Stimulated activated CD8-positive, alpha-beta memory T cell treated with anti-CD3 and anti-CD28 coated beads, Interleukin-7, amount 100 ng/mL, for 48 hours (primary cell): ENCODE measurements around the gene GAL3ST1.

Experiments
- DNase-seq, 2 donors: peaks; one replicate each; pipeline ENCODE4 v3.0.0-alpha.2; 2020; ENCODE audit warnings: low read depth in 1 of 2; ENCODE audit errors: extremely low read depth in 1 of 2

GAL3ST1 gene

DNA sequence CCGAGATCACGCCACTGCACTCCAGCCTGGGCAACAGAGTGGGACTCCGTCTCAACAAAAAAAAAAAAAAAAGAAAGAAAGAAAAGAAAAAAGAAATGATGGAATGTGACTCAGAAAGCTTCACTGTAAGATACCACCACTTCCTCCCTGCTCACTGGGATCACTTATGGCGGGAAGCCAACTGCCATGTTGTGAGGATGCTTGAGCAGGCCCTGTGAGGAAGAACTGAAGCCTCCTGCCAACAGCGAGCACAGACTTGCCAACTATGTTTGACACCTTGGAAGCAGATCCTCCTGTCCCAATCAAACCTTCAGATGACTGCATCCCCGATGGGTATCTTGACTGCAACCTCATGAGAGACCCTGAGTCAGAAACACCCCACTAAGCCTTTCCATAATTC, 36.2 kb downstream of the GAL3ST1 start:
- DNase-seq = no peak

- no peak for DNase-seq
Observed at GRCh38 chr22:30537083-30537731, 37.3 kb downstream of the GAL3ST1 start.

GRCh38 chr22:30535182-30535581, 39.3 kb downstream of the GAL3ST1 start:
- no peak for DNase-seq

GRCh38 chr22:30531651-30532608, 42.5 kb downstream of the GAL3ST1 start:
- no peak for DNase-seq

GRCh38 chr22:30526656-30527055, 47.8 kb downstream of the GAL3ST1 start:
- DNase-seq = no peak

- DNase-seq = no peak
Observed at GRCh38 chr22:30523646-30524489, 50.6 kb downstream of the GAL3ST1 start.

DNA sequence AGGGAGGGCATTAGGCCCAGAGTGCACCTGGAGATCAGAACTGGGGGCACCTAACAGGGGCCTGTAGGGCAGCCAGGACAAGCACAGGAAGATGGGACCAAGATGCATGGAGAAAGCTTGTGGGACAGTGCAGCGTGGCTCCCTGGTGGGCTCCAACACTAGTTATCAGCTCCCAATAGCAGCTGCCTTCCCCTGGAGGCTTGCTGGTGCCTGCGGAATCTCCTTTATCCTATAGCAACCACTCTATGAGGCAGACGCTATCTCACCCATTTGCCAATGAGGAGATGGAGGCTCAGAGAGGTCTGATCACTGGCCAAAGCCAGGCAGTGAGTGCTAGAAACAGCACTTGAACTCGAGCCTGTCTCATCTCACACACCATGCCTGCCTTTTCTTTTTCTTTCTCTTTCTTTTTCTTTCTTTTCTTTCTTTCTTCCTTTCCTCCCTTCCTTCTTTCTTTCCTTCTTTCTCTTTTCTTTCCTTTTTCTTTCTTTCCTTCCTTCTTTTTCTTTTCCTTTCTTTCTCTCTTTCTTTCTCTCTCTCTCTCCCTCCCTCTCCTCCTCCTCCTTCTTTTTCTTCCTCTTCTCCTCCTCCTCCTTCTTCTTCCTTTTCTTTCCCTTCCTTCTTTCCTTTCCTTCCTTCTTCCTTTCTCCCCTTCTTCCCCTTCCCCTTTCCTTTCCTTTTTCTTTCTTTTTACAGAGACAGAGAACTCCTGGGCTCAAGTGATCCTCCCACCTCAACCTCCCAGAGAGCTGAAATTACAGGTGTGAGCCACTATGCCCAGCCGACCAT, 52.9 kb downstream of the GAL3ST1 start:
- no peak for DNase-seq

DNA sequence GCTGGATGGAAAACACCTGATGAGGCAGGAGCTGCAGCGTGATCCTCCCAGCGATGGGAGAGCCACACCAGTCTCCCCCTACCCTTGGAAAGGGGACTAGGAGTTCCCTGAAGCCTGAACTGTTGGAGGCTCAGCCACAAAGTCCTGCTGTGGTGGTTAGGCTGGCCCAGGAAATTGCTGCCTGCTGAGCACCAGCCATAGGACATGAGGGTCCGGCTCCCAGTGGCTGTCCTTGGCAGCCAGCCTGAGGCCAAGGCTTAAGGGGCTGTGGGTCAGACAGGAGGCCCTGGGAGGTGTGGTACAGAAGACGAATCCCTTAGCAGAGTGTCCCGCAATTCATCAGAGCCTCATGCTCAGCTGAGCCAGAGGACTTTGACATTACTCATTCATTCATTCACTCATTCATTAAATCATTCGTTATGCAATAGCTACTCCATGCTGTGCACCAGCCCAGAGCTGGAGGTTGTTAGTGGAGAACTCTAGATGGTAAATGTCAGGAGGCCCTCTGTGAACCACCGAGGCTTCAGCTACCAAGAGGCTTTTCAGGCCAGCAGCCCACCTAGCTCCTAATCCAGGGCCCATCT, 54.5 kb downstream of the GAL3ST1 start:
- DNase-seq = no peak

DNA sequence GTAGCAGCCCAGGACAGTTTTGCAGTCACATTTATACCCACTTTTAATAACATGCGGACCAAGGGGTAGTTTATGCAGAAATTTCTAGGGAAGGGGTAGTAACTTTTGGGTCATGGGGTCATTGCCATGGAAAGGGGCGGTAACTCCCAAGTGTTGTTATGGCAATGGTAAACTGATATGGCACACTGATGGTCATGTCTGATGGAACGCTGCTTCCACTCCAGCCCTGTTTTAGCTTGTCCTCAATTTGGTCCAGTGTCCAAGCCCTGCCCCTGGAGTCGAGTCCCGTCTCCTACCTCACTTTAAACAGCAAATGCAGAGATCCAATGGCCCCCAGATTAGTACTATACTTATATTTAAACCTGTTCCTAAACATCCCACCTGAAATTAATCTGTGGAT, 57.7 kb downstream of the GAL3ST1 start:
- no peak for DNase-seq

- no peak for DNase-seq
Observed at GRCh38 chr22:30516273-30516672, 58.2 kb downstream of the GAL3ST1 start.

- no peak for DNase-seq
Observed at GRCh38 chr22:30514252-30514651, 60.2 kb downstream of the GAL3ST1 start.

GRCh38 chr22:30513462-30513861, 61.0 kb downstream of the GAL3ST1 start:
- DNase-seq = no peak

GRCh38 chr22:30511911-30512310, 62.6 kb downstream of the GAL3ST1 start:
- no peak for DNase-seq

DNA sequence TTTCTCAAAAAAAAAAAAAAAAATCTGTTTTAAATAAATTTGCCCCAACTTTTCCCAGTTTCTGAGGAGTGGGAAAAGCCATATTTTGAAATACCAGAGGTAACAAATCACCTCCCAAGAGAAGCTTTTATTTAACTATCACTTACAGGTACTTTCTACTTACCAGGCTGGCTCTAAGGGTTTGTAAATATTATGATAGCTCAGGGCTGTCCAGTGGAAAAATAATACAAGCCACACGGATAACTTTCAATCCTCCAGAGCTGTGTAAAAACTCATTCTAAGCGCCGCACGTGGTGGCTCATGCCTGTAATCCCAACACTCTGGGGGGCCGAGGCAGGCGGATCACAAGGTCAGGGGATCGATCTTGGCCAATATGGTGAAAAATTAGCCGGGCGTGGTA, 63.4 kb downstream of the GAL3ST1 start:
- no peak for DNase-seq

DNA sequence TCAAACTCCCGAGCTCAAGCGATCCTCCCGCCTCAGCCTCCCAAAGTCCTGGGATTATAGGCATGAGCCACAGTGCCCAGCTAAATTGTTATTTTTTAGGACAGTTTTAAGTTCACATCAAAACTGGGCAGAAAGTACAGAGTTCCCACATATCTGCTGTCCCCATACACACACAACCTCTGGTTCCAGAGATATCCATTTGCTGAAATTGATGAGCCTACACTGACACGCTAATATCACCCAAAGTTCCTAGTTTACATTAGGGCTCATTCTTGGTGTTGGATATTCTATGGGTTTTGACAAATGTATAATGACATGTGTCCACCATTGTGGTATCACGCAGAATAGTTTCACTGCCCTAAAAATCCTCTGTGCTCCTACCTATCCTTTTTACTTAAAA, 66.2 kb downstream of the GAL3ST1 start:
- no peak for DNase-seq

DNA sequence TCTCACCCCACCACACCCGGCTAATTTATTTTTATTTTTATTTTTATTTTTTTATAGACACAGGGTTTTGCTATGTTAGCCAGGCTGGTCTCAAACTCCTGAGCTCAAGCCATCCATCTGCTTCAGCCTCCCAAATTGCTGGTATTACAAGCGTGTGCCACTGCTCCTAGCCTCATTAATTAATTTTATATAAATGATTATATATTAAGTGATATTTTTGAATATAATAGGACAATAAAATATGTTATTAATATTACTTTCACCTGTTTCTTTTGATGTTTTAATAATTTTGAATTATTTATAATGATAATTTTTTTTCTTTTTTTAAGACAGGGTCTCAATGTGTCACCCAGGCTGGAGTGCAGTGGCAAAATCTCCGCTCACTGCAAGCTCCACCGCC, 66.8 kb downstream of the GAL3ST1 start:
- no peak for DNase-seq

DNA sequence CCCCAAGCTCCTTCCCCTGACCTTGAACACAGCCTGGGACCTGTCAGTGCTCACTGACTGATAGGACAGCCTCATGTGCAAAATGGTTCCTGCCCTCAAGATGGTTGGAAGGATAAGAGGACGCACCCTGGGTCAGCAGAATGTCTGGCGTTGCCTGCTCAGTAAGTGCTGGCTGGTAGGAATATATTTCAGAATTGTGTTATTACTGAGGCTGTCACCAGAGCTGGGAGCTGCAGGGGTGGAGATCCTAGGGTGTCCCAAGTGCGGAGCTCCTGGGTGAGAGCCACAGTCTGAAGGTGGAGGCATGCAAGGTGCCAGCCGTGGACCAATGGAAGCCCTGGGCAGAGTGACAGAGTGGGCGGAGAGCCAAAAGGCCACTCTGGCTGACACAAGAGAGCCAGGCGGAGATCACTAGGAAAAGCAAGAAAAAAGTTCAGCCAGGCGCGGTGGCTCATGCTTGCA, 67.9 kb downstream of the GAL3ST1 start:
- no peak for DNase-seq
